HG03378 (cell line): ENCODE results near the gene ZNF487.
A peak's percentile ranks its signal among the peaks of the same experiment; 100 is the strongest.
"Not testable (repeated sequence)": the region's sequence is repeated elsewhere in the genome, so short reads cannot be mapped to it uniquely, and the experiment has no call there.

Experiments
- ATAC-seq: cut with Tn5 transposase; IDR thresholded peaks from one replicate; pipeline ENCODE4 v1.9.1; 2021; ENCODE audit warnings: mild to moderate bottlenecking, moderate library complexity; ENCODE audit not compliant: unreplicated experiment

Gene ZNF487

DNA sequence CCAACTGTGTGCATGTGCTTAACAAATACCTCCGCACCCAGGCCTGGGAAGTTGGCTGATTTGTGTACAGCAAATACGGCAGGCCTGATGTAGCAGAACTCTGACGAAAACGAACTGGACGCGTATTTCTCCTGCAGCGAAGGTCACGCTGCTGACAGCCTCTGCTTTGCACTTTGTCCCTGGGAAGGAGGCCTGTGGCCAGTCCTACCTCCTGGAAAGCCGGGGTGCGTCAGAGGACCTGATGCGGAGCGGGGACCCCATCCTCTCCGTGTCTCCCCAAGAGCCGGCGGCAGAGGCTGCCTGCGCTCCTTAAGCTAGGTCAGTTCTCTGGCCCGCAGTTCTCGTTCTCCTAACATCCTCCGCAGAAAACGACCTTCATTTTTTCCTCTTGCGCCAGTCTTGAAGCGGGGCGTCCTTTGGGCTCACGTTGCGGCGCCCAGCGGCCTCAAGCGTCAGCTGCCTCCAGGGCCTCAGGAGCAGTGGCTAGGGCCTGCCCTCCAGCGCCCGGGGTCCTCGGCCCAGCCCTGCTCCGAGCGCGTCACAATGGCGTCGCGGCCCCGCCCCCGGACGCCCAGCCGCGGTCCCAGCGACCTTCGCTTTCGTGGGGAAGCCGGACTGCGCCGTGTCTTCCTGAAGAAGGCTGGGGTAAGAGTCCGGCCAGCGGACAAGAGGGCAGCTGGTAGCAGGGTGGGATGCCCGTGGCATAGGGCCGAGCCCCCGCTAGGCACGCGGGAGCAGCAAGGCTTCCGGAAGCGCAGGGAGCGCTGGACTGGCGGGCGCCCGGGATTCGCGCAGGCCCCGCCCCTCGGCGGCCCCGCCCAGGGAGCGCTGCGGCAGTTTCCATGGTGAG lies at the start of gene ZNF487:
Gene ZNF487, plus strand, starts transcription at position 821 of the 850 bp plus-strand sequence. CDS start 38,703 bp downstream, outside the sequence.
- ATAC-seq: peak; percentile 96

DNA sequence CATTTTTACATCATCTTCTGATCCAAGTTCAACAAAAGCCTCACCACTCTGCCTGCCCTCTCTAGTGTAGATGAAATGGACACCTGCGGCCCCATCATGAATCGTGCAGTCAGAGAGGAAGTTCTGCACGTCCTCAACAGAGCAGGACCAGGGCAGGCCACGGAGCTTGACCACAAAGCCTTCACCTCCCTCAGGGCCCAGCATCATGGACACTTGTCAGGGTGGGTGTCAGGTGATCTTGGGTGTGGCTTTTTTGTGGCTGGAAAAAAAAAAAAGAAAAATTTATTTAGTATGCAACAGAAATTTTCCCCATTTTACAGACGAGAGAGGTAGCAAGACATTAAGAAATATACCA lies 49.3 kb upstream of the ZNF487 start:
- no peak for ATAC-seq

DNA sequence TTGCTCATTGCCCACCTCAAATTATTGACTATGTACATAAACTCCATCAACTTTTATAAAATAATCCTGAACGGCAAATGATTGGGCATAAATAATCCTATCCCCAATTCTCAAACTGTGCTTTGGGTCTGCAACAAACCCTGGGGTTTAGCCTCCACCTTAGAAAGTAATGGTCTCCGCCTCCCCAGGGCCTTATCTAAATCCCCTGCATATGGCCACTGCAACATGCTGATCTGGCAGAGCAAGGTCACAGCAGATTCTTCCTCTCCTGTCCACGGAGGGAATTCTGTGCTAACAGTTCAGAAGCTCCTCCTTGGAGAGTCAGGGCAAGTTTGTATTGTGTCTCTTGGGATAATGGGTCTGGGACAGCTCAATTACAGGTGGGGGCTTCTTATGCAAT lies 47.0 kb upstream of the ZNF487 start:
- ATAC-seq: no peak

DNA sequence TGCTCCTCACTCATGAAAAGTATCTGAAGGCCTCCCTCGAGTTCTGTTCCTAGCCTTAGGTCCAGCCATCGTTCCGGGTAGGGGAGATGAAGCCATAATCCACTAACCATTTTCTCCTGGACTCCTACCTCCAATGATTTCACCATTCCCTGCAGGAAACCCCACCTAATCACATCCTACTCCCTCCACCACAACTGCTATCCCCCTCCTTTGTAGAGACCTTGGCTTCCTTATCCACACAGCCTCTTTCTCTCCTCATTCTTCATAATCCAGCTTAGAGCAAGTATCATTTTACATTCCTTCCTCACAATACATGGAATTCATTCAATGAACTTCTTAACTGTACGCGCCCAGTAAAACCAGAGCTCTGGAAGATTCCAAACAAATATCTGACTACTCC lies 46.6 kb upstream of the ZNF487 start:
- no peak for ATAC-seq

DNA sequence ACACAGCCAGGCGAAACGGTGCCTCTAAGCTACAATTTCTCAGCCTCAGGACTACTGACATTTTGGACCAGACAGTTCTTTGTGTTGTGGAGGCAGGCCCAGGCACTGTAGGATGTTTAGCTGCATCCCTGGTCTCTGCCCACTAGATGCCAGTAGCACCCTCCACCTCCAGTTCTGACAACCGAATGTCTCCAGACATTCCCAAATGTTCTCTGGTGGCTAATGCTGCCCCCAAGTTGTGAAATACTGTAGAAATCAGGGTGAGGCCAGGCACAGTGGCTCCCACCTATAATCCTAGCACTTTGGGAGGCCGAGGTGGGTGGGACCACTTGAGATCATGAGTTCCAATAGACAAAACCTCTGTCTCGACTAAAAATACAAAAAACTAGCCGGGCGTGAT lies 46.2 kb upstream of the ZNF487 start:
- no peak for ATAC-seq

DNA sequence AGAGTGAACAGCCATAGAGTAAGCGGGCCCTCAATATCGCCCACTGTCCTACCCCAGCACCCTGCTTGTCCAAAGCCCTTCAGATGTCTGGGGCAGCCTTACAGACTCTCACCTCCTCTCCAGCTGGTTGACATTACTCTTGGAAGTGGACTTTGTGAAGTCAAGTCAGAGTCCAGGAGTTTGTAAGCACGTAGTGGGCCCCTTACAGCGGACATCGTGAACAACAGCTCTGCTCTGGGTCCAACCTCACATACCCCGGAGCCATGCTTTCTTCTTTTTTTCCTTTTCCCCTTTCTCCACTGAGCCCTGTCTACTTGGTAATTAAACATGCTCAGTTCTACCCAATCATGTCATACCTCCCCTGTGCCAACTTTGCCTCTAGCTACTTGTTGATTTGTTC lies 45.4 kb upstream of the ZNF487 start:
- ATAC-seq: no peak

DNA sequence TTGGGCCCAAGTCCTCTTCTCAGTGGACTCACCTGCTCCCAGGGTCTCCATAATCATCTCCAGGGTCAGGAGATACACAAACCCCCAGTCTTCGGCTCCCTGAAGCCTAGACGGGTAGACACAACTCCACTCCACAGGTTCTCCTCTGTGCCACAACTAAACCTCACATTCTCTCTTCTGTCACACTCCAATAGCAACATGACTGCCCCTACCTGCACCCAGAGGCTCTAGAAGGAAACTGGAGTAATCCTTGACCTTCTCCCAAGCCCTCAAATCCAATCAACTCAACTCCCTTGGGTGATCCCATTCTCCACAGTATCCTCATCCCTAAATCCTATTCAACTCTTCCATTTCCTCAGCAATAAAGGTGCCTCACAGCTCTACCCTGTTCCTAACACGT lies 44.2 kb upstream of the ZNF487 start:
- ATAC-seq: no peak

DNA sequence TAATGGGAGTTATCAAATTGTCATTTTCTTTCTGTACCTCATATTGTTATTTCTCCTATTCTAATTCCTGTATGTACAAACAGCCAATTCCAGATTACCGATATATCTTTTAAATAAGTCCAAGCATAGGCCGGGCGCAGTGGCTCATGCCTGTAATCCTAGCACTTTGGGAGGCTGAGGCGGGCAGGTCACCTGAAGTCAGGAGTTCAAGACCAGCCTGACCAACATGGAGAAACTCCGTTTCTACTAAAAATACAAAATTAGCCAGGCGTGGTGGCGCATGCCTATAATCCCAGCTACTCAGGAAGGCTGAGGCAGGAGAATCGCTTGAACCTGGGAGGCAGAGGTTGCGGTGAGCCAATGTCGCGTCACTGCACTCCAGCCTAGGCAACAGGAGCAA lies 43.7 kb upstream of the ZNF487 start:
- not testable (repeated sequence) for ATAC-seq

DNA sequence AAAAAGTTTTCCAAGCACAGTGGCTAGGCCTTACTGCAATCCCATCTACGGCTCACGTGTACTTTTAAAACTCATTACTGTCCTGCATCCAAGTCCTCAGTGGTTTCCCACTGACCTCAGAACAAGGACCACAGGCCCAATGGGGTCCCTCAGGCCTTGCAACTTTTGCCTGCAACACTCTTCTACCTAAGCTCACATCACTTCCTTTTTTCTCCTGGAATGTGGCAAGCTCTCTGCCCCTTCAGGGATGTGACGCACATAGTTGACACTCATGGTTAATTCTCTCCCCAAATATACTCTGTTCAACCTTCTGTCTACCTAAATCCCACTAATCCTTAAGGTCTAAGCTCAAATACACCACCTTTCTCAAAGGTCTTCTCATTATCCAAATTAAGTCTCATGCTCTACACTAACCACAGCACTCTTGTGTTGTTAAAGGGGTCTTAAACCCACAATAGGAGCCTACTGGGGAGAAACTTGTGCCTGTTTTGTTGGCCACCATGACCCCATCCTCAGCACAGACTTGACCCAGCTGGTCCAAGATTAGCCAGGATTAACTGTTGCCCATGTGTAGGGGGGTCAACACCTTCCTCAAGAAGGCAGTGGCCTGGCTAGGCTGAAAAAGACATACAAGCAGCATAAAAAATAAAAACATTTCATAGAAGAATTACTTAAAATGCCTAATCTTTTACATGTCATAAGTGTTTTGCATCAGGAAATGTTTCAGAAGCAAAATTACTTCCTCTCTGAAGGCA lies 43.1 kb upstream of the ZNF487 start:
- ATAC-seq: no peak

DNA sequence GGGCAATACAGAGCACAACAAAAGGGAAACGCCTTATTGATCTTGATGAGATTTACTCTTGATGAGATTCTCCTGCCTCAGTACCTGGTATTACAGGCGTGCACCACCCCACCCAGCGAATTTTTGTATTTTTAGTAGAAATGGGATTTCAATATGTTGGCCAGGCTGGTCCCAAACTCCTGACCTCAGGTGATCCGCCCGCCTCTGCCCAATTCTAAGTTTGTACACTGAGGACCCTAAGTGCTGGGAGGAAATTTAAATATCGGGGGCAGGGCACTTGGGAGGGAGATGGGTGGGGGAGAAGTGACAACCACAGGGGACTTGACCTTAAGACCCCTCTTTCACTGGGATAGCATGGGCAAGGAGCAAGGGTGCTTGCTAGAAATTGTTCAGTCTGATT lies 42.0 kb upstream of the ZNF487 start:
- ATAC-seq: no peak

DNA sequence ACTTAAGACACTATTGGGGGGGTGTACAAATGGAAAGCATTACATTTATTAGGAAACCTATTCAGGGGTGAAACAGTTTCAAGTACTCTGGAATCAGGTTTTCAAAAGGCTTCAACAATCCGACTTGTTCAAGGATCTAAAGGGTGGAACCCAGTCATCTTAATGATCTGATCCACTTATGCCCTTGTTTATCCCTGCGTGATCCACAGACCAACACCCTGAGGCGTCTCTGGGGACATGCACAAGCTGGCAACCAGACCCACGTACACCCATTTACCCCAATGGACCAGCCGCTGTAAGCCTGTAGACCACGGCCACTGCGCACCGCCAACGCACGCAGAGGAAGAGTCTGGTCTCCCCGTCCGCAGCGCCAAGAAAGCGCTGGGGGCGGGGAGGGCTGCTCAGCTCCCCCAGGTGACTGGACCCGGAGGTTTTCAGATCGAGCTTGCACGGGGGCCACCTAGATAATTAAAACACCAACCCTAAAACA lies 41.3 kb upstream of the ZNF487 start:
- no peak for ATAC-seq

DNA sequence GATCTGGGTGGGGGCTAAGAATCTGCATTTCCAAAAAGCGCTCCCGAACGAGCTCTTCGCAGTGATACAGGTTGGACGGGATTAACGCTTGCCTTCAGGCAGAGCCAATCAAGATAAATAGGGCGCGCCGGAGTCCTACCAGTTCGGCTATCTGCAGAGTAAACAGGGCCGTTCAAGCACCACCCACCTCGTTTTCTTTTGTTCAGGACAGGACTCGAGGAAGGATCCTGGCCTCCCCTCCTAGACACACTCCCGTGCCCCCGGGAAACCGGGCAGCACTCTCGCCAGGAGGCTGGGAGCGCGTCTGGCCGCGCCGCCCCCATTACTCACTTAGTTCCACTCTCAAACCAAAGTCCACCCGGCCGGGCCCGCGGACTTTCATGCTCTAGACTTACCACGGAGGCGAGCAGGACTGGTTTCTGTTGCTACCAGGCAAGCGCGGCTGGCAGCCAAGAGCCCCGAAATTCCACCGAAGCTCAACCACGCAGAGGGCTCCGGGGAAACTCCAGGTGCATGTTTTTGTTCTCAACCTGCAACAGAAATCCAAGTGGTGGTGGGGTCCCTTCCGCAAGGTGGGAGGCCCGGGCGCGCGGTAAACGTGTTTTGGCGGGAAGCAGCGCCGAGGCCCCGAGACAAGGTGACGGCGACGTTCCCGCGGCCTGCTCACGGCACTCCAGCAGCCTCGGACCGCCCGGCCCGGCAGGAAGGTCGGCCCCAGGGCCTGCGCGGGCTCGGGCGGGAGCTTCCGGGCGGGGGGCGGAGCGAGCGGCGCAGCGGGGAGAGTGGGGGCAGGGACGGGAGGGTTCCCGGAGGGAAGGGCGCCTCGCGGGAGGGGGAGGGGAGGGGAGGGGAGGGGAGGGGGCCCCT lies 40.6 kb upstream of the ZNF487 start:
- peak; percentile 15 for ATAC-seq

DNA sequence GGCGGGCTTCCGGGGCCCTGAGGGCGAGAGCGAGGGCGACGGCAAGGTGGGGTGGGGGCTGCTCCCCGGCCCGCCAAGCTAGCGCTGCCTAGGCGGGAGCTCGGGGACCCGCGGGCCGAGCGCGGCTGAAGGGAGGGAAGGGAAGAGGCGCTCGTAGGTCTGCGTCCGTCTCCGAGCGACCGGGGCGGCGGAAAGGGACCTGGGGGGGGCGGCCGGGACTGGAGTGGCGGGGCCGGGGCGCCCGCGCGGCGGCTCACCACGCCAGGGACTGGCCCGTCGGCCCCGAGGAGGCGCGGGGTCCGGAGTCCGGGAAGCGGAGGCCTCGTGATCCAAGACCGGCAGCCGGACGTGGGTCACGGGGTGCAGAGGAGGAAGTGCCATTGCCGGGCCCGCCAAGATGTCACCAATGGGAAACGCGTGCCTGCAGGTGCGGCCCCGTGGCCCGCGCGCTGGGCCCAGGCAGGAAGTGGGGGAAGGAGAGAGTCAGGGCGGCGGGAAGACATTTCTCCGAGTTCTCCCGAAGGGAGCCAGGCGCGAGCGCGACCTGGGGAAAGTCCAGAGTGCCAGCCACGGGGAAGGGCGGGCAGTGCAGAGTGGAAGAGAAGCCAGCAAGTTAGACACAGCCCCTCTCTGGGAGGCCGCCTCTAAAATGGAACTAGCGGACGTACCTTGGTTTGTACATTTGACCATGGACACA lies 39.8 kb upstream of the ZNF487 start:
- ATAC-seq: peak; percentile 80

DNA sequence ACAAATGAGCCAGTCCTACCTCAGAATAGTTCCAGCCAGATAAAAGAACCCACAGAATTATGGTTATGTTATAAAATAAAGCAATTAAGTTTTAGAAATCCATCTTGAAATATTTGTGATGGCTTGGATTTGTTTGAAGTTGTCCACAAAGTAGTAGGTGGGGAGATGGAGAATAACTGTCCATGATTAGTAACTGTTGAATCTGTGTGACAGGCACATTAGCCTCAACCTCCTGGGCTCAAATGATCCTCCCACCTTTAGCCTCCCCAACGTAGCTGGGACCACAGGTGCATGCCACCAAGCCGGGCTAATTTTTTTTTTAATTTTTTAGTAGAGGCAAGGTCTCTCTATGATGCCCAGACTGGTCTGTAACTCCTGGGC lies 38.0 kb upstream of the ZNF487 start:
- no peak for ATAC-seq

DNA sequence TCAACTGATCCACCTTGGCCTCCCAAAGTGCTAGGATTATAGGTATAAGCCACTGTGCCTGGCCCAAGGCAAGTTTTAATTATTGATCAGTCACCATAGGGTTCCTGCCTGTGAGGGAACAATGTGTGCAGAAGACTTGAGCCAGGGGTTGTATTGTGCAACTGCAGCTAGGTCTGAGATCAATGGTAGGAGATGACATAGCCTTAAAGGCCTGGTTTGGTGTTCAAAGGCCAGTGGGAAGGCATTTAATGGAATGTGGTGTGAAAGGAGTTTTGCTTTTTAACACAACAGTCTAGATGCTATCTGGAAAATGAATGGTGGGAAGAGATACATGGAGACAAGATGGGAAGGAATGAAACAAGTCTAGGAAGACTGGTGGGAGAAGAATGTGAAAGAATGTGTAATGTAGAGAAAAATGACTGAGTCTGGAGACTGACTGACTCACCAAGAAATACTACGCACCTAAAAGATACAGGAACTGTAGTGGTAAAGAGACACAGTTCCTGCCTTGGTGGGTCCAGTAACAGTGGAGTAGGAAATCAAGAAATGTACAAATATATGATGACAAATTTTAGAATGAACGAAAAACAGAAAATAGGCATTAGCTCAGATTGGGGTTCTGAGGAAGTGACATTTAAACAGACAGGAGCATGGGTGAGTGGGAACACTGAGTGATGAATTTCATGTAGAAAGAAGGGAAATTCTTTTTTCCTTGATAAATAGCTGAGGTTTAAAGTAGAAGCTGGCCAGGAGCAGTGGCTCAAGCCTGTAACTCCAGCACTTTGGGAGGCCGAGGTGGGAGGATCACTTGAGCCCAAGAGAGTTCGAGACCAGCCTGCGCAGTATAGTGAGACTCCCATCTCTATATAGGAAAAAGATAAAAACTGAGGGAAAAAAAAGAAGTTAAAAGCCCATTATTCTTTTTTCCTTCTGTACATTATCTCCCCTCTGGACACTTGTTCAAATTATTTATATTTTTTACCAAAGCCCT lies 37.3 kb upstream of the ZNF487 start:
- no peak for ATAC-seq

DNA sequence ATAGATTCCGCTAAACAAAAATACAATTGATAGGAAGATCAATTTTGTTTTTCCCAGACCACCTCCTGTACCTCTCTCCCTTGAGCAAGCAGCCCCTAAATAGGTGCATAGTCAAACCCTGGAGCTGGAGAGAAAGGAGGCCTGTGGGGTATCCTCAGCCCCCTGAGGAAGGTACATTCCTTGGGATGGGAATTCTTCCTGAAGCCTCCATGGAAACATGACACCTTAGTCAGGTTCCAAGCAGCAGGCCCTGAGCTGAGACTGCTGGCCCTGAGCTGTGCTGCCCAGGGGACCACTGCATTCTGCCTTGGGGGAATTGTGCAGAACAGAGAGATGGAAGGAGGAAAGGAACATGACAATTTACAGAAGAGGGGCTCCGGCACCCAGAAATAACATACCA lies 35.3 kb upstream of the ZNF487 start:
- ATAC-seq: no peak

DNA sequence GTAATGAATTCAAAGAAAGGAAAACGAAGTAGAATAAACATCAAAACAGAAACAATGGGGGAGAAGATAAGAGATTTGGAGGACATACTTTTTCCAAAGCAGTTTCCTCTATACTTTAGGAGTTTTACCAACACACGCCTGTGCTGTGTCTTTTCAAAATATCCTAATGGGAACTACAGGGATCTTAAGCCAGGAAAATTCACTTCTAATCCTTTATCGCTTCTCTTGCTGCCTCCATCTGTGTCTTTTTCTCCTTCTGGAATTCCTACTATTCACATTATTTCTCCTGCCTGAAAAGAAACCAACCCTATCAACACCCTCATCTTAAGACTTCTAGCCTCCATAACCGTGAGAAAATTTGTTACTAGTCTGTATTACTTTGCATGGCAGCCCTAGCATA lies 34.7 kb upstream of the ZNF487 start:
- no peak for ATAC-seq

DNA sequence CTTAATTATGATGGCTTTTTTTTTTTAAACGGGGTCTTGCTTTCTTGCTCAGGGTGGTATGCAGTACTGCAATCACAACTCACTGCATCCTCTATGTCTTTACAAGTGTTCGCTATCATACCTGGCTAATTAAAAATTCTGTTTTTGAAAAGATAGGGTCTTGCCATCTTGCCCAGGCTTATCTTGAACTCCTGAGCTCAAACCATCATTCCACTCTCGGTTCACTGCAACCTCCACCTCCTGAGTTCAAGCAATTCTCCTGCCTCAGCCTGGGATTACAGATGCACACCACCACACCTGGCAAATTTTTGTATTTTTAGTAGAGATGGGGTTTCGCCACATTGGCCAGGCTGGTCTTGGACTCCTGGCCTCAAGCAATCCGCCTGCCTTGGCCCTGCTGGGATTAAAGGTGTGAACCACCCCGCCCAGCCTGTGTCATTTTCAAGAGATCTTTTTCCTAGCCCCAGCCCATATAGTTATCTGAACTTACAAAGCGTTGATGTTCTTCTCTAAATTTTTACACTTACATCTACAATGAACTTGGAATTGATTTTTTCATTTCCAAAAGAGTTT lies 33.9 kb upstream of the ZNF487 start:
- ATAC-seq: no peak
